ENCODE data around the gene CBX1.

The CBX1 gene

GRCh38 chr17:48025040-48025903 is 76.0 kb downstream of the CBX1 start:
- H3K4me3 ChIP-seq (ENCODE audit: low read depth, low read length) = peak overlapping the region; percentile 57
- peak; percentile 98 for DNase-seq (ENCODE audit: low read depth)
- TF ChIP-seq CTCF (conservative IDR thresholded peaks at IDR 0.05; ENCODE audit: low read depth, low read length) = peak; percentile 82

GRCh38 chr17:48024149-48025039 is 76.9 kb downstream of the CBX1 start:
- no peak for TF ChIP-seq CTCF (conservative IDR thresholded peaks at IDR 0.05; ENCODE audit: low read depth, low read length)
- no peak for DNase-seq (ENCODE audit: low read depth)
- H3K4me3 ChIP-seq (ENCODE audit: low read depth, low read length) = peak overlapping the region; percentile 51

GRCh38 chr17:48023400-48024148 is 77.7 kb downstream of the CBX1 start:
- DNase-seq (ENCODE audit: low read depth) = no peak
- H3K4me3 ChIP-seq (ENCODE audit: low read depth, low read length) = peak overlapping the region; percentile 51
- TF ChIP-seq CTCF (conservative IDR thresholded peaks at IDR 0.05; ENCODE audit: low read depth, low read length) = no peak

GRCh38 chr17:48022901-48023300 is 78.4 kb downstream of the CBX1 start:
- H3K4me3 ChIP-seq (ENCODE audit: low read depth, low read length) = no peak overlapping the region
- DNase-seq (ENCODE audit: low read depth) = no peak
- TF ChIP-seq CTCF (conservative IDR thresholded peaks at IDR 0.05; ENCODE audit: low read depth, low read length) = no peak

- no peak for DNase-seq (ENCODE audit: low read depth)
- no peak for TF ChIP-seq CTCF (conservative IDR thresholded peaks at IDR 0.05; ENCODE audit: low read depth, low read length)
These were observed 79.3 kb downstream of the CBX1 start for GRCh38 chr17:48021934-48022333.

More at GRCh38 chr17:48021934-48022333, 79.3 kb downstream of the CBX1 start:
- no peak overlapping the region for H3K4me3 ChIP-seq (ENCODE audit: low read depth, low read length)

Measured in choroid plexus epithelial cell (primary cell).